GM12873 (cell line): ENCODE data around the gene TNFRSF4.

Experiments used
- TF ChIP-seq, protein P1 (sequence below): IDR thresholded peaks from 2 replicates; pipeline ENCODE4 v1.5.1; 2012; ENCODE audit warnings: low read depth, mild to moderate bottlenecking, moderate library complexity, low read length, control low read depth; ENCODE audit not compliant: insufficient read depth; ENCODE audit errors: missing control alignments

The TNFRSF4 gene

DNA sequence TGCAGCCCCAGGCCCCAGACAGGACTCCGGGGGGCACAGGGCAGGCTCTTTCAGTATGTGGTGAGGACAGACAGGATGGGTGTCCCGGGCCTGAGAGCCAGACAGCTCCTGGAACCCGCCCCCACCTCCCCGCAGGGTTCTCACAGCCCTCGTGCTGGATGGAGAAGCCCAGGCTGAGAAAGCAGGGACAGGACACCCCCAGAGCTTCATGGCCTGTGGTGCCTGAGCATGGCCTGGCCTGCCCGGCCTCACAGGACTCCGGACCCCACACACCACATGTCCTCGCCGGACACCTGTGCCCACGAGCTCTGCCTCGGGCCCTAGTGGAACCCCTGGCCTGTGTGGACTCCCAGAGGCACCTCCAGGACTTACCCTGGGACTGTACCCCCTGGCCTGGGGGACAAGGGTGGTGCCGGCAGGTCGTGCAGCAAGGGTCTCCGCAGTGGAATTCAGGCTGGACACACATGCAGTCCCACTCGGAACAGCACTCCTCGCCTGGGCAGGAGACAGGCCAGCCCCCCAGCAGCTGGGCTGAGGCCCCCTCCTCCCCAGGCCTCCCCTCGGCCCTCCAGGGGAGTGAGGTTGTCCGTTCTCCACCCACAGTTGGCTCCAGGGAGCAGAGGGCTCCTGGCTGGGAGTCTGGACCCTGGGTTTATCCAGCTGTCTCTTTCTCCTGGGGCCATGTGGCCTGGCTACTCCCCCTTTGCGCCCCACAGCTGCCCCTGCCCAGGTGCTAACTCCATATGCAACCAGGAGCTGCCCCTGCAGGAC lies 8.8 kb downstream of the TNFRSF4 start:
- TF ChIP-seq, protein P1, sequence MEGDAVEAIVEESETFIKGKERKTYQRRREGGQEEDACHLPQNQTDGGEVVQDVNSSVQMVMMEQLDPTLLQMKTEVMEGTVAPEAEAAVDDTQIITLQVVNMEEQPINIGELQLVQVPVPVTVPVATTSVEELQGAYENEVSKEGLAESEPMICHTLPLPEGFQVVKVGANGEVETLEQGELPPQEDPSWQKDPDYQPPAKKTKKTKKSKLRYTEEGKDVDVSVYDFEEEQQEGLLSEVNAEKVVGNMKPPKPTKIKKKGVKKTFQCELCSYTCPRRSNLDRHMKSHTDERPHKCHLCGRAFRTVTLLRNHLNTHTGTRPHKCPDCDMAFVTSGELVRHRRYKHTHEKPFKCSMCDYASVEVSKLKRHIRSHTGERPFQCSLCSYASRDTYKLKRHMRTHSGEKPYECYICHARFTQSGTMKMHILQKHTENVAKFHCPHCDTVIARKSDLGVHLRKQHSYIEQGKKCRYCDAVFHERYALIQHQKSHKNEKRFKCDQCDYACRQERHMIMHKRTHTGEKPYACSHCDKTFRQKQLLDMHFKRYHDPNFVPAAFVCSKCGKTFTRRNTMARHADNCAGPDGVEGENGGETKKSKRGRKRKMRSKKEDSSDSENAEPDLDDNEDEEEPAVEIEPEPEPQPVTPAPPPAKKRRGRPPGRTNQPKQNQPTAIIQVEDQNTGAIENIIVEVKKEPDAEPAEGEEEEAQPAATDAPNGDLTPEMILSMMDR = no peak

DNA sequence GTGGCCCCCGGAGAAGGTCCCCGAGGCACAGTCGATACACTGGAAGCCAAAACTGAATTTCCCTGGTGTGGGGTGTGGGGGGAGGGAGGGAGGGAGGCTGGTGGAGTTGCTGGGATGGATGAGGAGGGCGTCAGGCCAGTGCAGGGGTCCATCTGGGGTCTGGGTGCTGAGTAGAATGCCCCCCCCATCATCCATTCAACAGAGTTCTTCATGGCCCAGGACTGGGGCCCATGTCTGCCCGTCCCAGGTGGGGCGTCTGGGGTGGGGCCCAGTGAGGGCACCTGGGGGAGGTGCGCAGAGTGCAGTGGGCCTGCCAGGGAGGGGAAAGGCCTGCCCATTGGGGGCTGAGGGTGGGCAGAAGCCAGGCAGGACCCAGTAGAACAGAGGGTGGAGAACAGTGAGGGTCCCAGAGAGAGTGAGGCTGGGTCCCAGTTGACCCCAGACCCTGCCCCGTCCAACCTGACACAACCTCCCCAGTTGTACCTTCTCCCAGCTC lies 9.5 kb downstream of the TNFRSF4 start:
- TF ChIP-seq, protein P1 = no peak

DNA sequence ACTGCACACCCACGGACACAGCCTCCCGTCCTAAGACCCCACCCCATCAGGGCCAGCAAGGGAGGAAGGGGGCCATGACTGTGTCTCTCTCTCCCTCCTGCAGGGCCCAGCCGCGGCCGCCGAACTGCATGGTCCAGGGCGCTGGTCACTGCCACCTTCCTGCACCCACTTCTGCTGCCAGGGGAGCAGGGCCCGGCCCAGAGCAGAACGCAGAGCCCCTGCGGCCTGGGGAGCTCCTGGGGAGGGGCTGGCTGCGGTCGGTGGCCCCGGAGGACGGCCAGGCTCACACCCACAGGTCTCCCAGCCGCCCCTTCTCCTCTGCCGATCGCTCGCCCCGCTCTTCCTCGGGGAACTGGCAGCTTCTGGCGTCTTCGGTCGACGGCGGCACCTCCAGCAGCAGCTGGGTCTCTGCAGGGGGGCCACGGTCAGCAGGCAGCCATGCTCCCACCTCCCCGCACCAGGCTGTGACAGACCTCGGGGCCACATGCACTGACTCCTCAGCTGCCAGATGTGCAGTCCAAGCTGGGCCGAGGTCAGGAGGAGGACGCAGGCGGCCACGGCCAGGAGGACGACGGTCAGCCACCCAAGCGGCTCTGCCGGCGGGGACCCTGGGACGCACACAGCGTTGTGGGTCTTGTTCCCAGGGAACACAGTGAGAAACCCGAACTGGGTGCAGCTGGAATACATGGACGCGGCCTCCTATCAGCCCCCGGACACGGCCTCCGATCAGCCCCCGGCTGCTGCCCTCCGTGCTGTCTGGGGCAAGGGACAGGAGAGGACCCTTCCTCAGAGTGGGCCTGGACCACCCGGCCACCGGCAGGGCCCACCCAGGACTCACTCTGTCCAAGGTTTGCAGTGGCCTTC lies 10.2 kb downstream of the TNFRSF4 start:
- TF ChIP-seq, protein P1 = no peak

DNA sequence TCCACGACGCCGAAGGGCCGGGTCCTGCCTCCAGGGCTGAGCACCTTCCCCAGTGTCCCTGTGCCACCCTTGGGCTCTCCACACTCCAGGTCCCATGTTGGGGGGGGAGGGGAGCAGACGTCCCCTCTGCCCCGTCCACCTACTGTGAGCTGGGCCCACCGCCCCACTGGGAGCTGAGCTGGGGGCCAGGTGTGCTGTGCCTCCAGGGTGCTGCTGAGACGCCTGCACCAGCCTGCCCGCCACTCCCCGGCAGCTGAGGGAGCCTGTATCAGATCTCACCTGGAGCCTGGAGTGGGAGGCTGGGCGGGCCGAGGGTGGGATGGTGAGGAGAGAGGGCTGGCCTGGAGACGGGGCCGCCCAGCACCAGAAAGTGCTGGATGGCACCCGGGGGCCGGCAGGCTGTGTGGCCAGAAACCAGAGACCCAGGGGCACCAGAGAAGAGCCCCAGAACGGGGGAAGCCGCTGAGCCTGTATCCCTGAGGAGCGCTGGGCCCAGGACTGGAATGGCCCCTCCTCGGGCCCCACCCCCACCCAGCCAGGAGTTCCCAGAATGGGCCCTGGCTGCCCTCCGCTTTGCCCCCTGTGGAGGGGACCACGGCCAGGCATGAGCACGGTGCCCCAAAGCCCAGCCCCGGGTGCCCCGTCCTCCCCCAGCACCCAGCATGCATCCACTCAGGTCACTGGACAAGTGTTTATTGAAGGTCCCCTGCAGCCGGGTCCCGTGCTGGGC lies 11.0 kb downstream of the TNFRSF4 start:
- TF ChIP-seq, protein P1 = no peak

DNA sequence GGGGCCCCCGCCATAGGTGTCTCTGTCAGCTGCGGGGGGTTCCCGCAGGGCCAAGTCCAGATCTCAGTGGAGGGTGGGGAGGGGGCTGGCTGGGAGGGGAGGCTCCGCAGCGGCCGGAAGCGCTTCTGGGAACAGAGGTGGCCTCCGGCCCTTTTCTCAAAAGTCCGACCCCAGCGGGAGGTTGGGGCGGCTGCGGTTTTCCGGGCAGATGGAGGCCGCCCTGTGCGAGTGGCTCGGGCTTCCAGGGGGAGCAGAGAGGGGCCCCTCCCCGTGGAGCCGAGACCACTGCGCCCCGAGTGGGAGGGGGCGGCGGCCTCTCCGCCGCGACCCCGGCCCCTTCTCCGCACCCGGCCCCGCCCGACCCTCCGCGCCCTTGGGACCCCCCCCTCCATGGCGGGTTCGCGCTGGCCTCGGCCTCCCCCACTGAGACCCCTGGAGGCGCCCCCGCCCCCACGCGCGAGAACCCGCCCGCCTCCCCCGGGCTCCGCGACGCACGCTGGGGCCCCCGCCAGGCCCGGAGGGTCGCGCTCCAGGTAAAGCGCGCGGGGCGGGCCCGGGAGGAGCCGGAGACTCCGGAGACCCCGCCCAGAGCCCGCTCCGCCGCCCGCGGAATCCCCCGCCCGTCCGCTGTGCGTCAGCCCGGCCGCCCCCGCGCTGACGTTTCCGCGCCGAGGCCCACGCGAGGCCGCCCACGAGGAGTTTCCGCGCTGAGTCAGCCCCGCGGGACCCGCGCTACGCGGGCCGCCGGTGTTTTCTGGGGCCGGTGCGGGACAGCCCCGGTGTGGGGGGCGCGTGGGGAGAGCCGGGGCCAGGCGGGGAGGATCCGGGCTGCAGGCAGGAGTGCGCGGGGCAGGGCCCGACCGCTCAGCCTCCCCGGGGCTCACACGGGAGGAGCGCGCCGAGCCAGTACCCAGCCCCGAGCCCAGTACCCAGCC lies 12.8 kb downstream of the TNFRSF4 start:
- TF ChIP-seq, protein P1 = no peak

DNA sequence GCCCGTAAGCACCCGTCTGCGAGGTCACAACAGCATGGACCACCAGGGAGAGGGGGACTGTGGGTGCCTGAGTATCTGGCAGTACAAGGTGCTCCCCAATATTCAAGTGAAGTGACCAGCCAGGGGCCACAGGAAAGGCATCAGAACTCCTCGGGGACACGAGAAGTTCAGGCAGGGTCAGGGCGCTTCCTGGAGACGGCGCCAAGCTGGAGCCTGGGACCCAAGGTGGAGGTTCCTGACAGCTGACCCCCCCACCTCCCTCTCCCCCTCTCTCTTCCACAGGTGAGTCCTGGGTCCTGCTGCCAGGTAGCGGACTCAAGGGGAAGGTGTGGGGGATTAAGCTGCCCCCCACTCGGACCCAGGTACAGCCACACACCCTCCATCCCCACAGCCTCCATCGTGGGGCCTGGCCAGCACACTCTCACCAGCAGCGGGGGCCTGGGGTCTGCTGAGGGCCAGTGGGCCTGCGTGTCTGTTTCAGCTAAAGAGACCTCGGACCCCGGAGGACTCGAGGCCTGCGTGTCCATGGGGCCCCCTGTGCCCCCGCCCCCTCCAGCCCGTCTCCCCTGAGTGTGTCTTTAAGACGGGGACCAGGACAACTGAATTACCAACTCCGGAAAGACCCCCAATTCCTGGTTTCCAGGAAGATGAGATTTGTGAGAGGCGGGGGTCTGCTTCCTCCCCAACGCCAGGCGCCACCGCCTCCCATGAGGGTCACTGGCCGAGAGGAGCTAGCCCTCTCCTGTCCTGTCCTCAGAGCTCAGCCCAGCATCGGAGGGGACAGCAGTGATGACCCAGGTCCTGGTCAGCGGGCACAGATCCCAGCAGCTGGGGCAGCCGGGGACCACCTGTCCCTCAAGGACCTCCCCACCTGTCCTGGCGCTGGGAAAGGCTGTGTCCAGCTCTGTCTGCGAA lies 13.7 kb downstream of the TNFRSF4 start:
- TF ChIP-seq, protein P1 = no peak
